ENCODE measurements around the gene SIN3A.
A peak's percentile ranks its signal among the peaks of the same experiment; 100 is the strongest.
"Not testable (repeated sequence)": the region's sequence is repeated elsewhere in the genome, so short reads cannot be mapped to it uniquely, and the experiment has no call there.

Gene SIN3A

DNA sequence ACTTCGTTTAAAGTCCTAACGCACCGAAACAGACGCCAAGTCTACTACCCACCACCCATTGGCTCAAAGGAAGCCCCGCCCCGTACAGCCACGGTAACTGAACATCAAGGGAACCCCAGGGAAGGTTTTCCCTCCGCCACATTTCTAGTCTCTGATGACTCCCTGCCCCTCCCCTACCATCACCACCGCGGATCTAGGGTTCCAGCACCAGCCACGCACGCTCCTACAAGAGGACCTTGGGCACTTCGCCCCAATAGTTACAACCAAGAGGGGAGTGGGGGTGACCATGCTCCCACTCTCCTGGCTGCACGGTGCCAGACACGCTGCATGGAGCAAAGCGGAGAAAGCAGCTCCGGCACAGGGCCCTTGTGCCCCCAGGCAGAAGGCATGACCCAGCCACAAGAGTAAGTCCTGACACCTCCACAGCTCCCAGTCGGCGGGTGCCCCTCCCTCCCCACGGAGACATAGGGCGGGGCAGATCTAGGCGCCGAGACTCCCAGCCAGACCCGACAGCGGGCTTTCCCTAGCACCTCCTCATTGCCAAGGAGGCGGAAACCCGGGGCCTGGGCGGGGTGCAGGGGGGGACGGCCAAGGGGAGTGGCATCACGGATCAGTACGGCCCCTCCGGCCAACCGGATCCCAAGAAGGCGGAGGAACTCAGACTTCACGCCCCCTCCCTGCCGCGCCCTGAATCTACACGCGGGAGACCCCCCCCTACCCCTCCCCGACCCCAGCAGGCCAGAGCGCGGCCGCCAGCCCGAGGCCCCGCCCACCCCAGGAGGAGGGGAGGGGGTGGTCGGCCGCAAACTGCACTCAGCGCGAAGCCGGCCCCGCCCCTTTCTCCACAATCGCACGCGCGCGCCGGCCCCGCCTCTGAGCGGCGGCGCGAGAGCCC is 936 bp downstream of the SIN3A start:
- peak; percentile 99 for DNase-seq (ENCODE audit: low read depth)
- TF ChIP-seq, protein P1, sequence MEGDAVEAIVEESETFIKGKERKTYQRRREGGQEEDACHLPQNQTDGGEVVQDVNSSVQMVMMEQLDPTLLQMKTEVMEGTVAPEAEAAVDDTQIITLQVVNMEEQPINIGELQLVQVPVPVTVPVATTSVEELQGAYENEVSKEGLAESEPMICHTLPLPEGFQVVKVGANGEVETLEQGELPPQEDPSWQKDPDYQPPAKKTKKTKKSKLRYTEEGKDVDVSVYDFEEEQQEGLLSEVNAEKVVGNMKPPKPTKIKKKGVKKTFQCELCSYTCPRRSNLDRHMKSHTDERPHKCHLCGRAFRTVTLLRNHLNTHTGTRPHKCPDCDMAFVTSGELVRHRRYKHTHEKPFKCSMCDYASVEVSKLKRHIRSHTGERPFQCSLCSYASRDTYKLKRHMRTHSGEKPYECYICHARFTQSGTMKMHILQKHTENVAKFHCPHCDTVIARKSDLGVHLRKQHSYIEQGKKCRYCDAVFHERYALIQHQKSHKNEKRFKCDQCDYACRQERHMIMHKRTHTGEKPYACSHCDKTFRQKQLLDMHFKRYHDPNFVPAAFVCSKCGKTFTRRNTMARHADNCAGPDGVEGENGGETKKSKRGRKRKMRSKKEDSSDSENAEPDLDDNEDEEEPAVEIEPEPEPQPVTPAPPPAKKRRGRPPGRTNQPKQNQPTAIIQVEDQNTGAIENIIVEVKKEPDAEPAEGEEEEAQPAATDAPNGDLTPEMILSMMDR (IDR thresholded peaks at IDR 0.05; ENCODE audit: insufficient read depth, low read depth, low read length, missing control alignments), result no peak
- peak overlapping the region; percentile 71 for H3K4me3 ChIP-seq (ENCODE audit: low read length)

DNA sequence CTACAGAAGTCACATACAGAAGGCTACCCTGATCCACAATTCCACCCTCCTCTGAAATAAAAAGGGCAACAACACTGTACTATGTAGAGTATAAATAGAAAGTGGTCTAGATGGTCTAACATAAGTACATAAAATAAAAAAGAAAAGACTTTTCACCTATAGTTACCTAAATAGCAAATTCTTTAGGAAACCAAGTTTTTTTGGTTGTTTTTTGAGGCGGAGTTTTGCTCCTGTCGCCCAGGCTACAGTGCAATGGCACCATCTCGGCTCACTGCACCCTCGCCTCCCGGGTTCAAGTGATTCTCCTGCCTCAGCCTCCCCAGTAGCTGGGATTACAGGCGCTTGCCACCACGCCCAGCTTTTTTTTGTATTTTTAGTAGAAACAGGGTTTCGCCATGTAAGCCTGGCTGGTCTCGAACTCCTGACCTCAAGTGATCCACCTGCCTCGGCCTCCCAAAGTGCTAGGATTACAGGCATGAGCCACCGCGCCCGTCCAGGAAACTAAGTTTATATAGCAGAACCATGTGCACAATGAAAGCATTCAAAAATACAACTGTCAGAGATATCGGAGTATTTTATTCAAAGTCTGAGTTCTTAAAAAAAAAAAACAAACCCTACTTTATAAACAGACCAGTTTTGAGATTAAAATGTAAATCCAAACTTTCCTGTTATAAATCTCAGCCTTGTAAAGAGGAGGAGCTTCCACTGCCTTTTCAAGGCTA is 1.7 kb downstream of the SIN3A start:
- peak overlapping the region; percentile 71 for H3K4me3 ChIP-seq (ENCODE audit: low read length)
- no peak for DNase-seq (ENCODE audit: low read depth)
- TF ChIP-seq, protein P1 (IDR thresholded peaks at IDR 0.05; ENCODE audit: insufficient read depth, low read depth, low read length, missing control alignments), result no peak

DNA sequence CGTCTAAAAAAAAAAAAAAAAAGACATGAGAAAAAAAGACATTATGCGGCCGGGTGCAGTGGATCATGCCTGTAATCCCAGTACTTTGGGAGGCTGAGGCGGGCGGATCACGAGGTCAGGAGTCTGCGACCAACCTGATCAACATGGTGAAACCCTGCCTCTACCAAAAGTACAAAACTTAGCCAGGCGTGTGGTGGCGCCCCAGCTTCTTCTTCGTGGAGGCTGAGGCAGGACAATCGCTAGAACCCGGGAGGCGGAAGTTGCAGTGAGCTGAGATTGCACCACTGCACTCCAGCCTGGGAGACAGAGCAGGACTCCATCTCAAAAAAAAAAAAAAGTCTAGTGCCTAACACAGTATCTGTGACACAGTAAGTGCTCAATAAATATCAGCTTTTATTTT is 3.3 kb downstream of the SIN3A start:
- H3K4me3 ChIP-seq (ENCODE audit: low read length); DNase-seq (ENCODE audit: low read depth): not testable (repeated sequence)

DNA sequence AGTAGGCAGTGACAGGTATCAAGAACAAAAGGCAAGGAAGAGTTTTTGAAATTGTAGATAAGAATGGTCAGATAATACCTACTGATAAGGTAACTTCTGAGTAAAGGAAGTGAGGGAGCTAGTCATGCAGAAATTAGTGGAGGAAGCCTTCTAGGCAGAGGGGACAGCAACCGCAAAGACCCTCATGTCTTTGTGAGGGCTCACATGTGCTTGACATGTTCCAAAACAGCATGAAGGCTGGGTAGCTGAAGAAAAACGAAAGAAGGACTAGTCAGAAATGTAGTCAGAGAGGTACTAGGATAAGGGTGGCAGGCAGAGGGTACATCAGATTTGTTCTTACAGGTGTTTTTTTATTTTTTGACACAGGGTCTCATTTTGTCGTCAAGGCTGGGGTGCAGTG is 5.3 kb downstream of the SIN3A start:
- DNase-seq (ENCODE audit: low read depth), result no peak
- H3K4me3 ChIP-seq (ENCODE audit: low read length), result no peak overlapping the region
- TF ChIP-seq, protein P1 (IDR thresholded peaks at IDR 0.05; ENCODE audit: insufficient read depth, low read depth, low read length, missing control alignments), result no peak

DNA sequence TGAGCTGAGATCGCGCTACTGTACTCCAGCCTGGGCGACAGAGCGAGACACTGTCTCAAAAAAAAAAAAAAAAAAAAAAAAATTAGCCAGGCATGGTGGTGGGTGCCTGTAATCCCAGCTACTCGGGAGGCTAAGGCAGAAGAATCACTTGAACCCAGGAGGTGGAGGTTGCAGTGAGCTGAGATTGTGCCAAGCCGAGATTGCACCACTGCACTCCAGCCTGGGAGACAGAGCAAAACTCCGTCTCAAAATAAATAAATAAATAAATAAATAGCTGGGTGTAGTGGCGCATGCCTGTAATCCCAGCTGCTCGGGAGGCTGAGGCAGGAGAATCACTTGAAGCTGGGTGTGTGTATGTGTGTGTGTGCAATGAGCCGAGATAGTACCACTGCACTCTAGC is 6.2 kb downstream of the SIN3A start:
- not testable (repeated sequence) for H3K4me3 ChIP-seq (ENCODE audit: low read length); DNase-seq (ENCODE audit: low read depth)

DNA sequence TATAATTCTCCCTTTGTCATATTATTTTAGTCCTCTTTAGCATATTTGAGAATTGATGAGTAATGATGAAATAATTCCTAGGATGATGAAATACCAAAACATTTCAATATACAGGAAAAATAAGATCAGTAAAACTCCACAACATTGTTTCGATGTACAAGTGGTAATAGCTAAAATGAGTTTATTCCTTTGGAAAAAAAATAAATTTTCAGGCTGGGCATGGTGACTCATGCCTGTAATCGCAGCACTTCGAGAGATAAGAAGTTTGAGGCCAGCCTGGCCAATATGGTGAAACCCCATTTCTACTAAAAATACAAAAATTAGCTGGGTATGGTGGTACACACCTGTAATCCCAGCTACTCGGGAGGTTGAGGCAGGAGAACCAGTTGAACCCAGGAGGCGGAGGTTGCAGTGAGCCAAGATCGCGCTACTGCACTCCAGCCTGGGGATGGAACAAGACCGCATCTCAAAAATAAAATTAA is 7.5 kb downstream of the SIN3A start:
- not testable (repeated sequence) for H3K4me3 ChIP-seq (ENCODE audit: low read length)
- DNase-seq (ENCODE audit: low read depth), result peak; percentile 51

DNA sequence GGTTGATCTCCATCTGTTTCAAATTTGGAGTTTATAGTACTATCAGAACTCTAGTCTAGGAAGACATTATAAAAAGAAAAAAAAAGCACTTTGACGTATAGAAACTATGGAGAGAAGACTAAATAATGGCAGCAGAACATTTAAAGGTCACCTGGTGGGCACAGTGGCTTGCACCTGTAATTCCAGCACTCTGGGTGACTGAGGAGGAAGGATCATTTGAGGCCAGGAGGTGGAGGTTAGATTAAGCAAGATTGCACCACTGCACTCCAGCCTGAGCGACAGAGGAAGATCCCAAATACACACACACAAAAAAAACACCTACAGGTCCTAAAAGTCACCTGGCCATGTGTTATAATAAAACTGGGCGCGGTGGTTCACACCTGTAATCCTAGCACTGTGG is 13.8 kb downstream of the SIN3A start:
- H3K4me3 ChIP-seq (ENCODE audit: low read length), result no peak overlapping the region
- TF ChIP-seq, protein P1 (IDR thresholded peaks at IDR 0.05; ENCODE audit: insufficient read depth, low read depth, low read length, missing control alignments), result no peak
- DNase-seq (ENCODE audit: low read depth), result no peak

DNA sequence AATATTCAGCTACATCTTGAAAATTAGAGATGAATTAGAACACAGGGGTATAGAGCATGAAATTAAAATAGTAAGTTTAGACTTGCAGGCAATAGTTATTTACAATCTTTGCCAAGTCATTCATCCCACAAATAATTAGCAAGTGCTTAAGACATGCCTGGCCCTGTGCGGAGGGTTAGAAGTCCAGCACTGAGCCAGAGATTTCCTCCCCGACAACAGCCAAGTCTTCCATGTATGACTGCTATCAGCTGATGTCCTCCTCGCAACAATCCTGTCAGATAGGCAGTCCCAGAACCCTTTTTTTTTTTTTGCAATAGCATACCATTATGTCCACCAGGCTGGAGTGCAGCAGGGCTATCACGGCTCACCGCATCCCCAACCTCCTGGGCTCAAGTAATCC is 14.6 kb downstream of the SIN3A start:
- H3K4me3 ChIP-seq (ENCODE audit: low read length), result no peak overlapping the region
- peak; percentile 69 for DNase-seq (ENCODE audit: low read depth)
- TF ChIP-seq, protein P1 (IDR thresholded peaks at IDR 0.05; ENCODE audit: insufficient read depth, low read depth, low read length, missing control alignments), result no peak
